ENCODE results near the gene DARS1. TPM values are rescaled to one million over a fixed set of nuclear protein-coding genes. Genes with fewer than 3 reads are reported as not detected.

The DARS1 gene
- total RNA-seq = 99.1 and 110 TPM in 2 replicates

GRCh38 chr2:135985018-135985825 lies at the start of gene DARS1:
DARS1 (minus strand) TSS chr2:135985626; CDS start chr2:135985468, 158 bp downstream.

GRCh38 chr2:135876066-135876711 lies 109.2 kb downstream of the DARS1 start, which contains the start of gene MCM6:
MCM6 (minus strand) TSS chr2:135876443; CDS start chr2:135876365, 78 bp downstream.

Other genes starting within 250 kb of the DARS1 start
- gene UBXN4, start 243.8 kb downstream of the DARS1 start, total RNA-seq = 64.6 and 67.9 TPM in 2 replicates
- not detected in 2 replicates for gene LCT, start 148.4 kb downstream of the DARS1 start, total RNA-seq
- 27.4 and 27.9 TPM in 2 replicates for gene MCM6, start 109.2 kb downstream of the DARS1 start, total RNA-seq
- 167 and 304 TPM in 2 replicates for gene CXCR4, start 132.5 kb upstream of the DARS1 start, total RNA-seq

All from epithelial cell of umbilical artery (primary cell).